Neural cell (in vitro differentiated cells): ENCODE measurements around the gene KRAS. TPM values are rescaled to one million over a fixed set of nuclear protein-coding genes. Genes with fewer than 3 reads are reported as not detected.

Source experiments
- H2AFZ ChIP-seq: fragments of 200-600, 300-800 bp; sonication (generic), shearing (Covaris generic); 2 replicates; pipeline ENCODE4 v1.6.0; 2014; ENCODE audit warnings: low read depth, mild to moderate bottlenecking, antibody characterized with exemption, low read length, moderate library complexity
- H3F3A ChIP-seq: fragments of 200-600 bp; shearing (Covaris generic); 2 replicates; pipeline ENCODE4 v1.6.1; 2016; ENCODE audit warnings: mild to moderate bottlenecking, moderate library complexity, mixed read lengths, antibody characterized with exemption, low read length; ENCODE audit not compliant: insufficient read depth, poor library complexity, severe bottlenecking
- H3K27ac ChIP-seq: fragments of 200-600, 300-800 bp; sonication (generic), shearing (Covaris generic); 2 replicates; pipeline ENCODE4 v1.5.1; 2014; ENCODE audit warnings: mild to moderate bottlenecking, low read length, moderate library complexity
- H3K27me3 ChIP-seq: fragments of 300-800, 200-600 bp; sonication (generic), shearing (Covaris generic); 2 replicates; pipeline ENCODE4 v1.6.0; 2014; ENCODE audit warnings: mild to moderate bottlenecking, low read depth, low read length, moderate library complexity; ENCODE audit not compliant: insufficient read depth
- H3K36me3 ChIP-seq: fragments of 300-800, 200-600 bp; sonication (generic), shearing (Covaris generic); 2 replicates; pipeline ENCODE4 v1.5.1; 2014; ENCODE audit warnings: mild to moderate bottlenecking, antibody characterized with exemption, low read length, moderate library complexity; ENCODE audit not compliant: insufficient read depth
- H3K4me2 ChIP-seq: fragments of 300-800, 200-600 bp; sonication (generic), shearing (Covaris generic); 2 replicates; pipeline ENCODE4 v1.6.0; 2014; ENCODE audit warnings: mild to moderate bottlenecking, low read length
- H3K4me3 ChIP-seq: fragments of 300-800, 200-600 bp; sonication (generic), shearing (Covaris generic); 2 replicates; pipeline ENCODE4 v1.5.1; 2014; ENCODE audit warnings: mild to moderate bottlenecking, low read length, moderate library complexity
- H3K79me2 ChIP-seq: fragments of 200-600 bp; shearing (Covaris generic); replicated peaks from 2 replicates; pipeline ENCODE4 v1.6.0; 2014; ENCODE audit warnings: mild to moderate bottlenecking, low read length, moderate library complexity; ENCODE audit not compliant: insufficient read depth
- H3K9ac ChIP-seq: fragments of 300-800, 200-600 bp; sonication (generic), shearing (Covaris generic); 2 replicates; pipeline ENCODE4 v1.6.1; 2016; ENCODE audit warnings: mild to moderate bottlenecking, low read length, mixed read lengths
- H3K9me2 ChIP-seq: fragments of 200-600 bp; shearing (Covaris generic); 2 replicates; pipeline ENCODE4 v1.6.1; 2016; ENCODE audit warnings: mild to moderate bottlenecking, low read length, mixed read lengths; ENCODE audit not compliant: insufficient read depth
- H3K9me3 ChIP-seq: fragments of 200-600, 300-800 bp; sonication (generic), shearing (Covaris generic); 2 replicates; pipeline ENCODE4 v1.6.1; 2016; ENCODE audit warnings: mild to moderate bottlenecking, mixed run types, low read length, moderate library complexity, mixed read lengths
- H4K20me1 ChIP-seq: fragments of 200-600 bp; shearing (Covaris generic); 2 replicates; pipeline ENCODE4 v1.6.1; 2016; ENCODE audit warnings: mild to moderate bottlenecking, mixed run types; ENCODE audit not compliant: insufficient read depth
- EZH2 ChIP-seq: fragments of 200-600, 300-800 bp; shearing (Covaris generic), sonication (generic); IDR thresholded peaks from 2 replicates; pipeline ENCODE4 v1.6.1; 2014; ENCODE audit warnings: antibody characterized with exemption, low read length, borderline replicate concordance, mild to moderate bottlenecking; ENCODE audit not compliant: insufficient read depth, poor library complexity, severe bottlenecking
- MXI1 ChIP-seq: fragments of 450-650 bp; conservative IDR thresholded peaks from 2 replicates; pipeline ENCODE4 v1.6.1; 2014; ENCODE audit warnings: antibody characterized with exemption, mild to moderate bottlenecking; ENCODE audit not compliant: poor library complexity, severe bottlenecking
- POLR2AphosphoS5 ChIP-seq: IDR thresholded peaks from 2 replicates; pipeline ENCODE4 v1.6.1; 2012
- RAD21 ChIP-seq: fragments of 450-650 bp; conservative IDR thresholded peaks from 2 replicates; pipeline ENCODE4 v1.6.1; 2014; ENCODE audit warnings: antibody characterized with exemption, mild to moderate bottlenecking, moderate library complexity
- SMC3 ChIP-seq: fragments of 450-650 bp; conservative IDR thresholded peaks from 2 replicates; pipeline ENCODE4 v1.6.1; 2014; ENCODE audit warnings: antibody characterized with exemption, mild to moderate bottlenecking, moderate library complexity; ENCODE audit not compliant: poor library complexity
- TAF1 ChIP-seq: IDR thresholded peaks from 2 replicates; pipeline ENCODE4 v1.6.1; 2012; ENCODE audit warnings: low read depth
- polyA plus RNA-seq: library from polyadenylated mRNA; depleted of rRNA; stranded (reverse); fragments of >200 nt; gene quantifications from 2 replicates; pipeline ENCODE4 v1.2.3, GENCODE V29; 2014
- TF ChIP-seq, protein P1 (sequence below): IDR thresholded peaks from 2 replicates; pipeline ENCODE4 v1.6.1; 2012; ENCODE audit warnings: borderline replicate concordance
- TF ChIP-seq, protein P2 (sequence below): fragments of 450-650 bp; IDR thresholded peaks from 2 replicates; pipeline ENCODE4 v1.5.1; 2014; ENCODE audit warnings: antibody characterized with exemption, mild to moderate bottlenecking, moderate library complexity; ENCODE audit not compliant: poor library complexity, severe bottlenecking

KRAS gene
- polyA plus RNA-seq, 1 donor from 2014 or later: 34.7 TPM

DNA sequence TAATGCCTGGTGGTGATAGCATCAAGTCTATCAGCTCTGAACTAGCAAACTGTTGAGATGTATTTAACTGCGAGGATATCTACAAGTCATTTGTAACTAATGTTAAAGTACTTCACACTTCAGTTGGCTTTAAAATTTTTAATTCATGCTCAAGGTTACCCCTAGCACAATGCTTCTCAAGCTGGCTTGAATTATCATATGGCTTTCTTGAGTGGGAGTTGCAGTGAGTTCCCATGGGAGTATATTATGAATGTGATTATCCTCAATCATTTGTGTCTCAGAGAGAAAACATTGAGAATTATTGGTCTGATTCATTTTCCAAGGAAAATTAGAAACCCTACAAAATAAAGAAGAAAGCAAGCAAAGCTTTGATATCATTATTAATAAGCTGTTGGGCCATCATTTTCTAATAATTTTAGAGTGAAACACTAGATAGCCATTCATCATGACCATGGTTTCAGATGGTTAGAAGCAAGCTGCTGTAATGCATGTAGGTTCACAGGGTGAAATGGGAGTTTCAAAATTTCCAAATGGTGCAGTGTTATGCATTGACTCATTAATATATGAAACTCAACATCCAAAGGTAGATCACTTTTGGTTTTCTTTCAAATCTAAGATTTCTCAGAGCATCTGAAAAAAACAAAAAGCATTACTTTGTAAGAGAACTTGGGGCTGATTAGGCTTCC is 11.8 kb upstream of the KRAS start:
- Histone ChIP-seq H3K9ac (no peak overlapping the region), H4K20me1 (no peaks in the 10 kb centered on the region), H3K79me2 (no peaks in the 10 kb centered on the region), H3K9me3 (no peaks in the 10 kb centered on the region), H3K4me2 (no peak overlapping the region), H3K27ac (no peak overlapping the region), H3K27me3 (peaks cover 77% of the 10 kb centered on the region), H3K4me3 (no peak overlapping the region), H3K36me3 (no peaks in the 10 kb centered on the region), H3F3A (no peaks in the 10 kb centered on the region), H3K9me2 (no peaks in the 10 kb centered on the region), H2AFZ (no peak overlapping the region)
- TF ChIP-seq SMC3 (no peak), EZH2 (no peak), RAD21 (no peak), TAF1 (no peak), POLR2AphosphoS5 (no peak), MXI1 (no peak)
- TF ChIP-seq, protein P1, sequence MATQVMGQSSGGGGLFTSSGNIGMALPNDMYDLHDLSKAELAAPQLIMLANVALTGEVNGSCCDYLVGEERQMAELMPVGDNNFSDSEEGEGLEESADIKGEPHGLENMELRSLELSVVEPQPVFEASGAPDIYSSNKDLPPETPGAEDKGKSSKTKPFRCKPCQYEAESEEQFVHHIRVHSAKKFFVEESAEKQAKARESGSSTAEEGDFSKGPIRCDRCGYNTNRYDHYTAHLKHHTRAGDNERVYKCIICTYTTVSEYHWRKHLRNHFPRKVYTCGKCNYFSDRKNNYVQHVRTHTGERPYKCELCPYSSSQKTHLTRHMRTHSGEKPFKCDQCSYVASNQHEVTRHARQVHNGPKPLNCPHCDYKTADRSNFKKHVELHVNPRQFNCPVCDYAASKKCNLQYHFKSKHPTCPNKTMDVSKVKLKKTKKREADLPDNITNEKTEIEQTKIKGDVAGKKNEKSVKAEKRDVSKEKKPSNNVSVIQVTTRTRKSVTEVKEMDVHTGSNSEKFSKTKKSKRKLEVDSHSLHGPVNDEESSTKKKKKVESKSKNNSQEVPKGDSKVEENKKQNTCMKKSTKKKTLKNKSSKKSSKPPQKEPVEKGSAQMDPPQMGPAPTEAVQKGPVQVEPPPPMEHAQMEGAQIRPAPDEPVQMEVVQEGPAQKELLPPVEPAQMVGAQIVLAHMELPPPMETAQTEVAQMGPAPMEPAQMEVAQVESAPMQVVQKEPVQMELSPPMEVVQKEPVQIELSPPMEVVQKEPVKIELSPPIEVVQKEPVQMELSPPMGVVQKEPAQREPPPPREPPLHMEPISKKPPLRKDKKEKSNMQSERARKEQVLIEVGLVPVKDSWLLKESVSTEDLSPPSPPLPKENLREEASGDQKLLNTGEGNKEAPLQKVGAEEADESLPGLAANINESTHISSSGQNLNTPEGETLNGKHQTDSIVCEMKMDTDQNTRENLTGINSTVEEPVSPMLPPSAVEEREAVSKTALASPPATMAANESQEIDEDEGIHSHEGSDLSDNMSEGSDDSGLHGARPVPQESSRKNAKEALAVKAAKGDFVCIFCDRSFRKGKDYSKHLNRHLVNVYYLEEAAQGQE: no peak
- TF ChIP-seq, protein P2, sequence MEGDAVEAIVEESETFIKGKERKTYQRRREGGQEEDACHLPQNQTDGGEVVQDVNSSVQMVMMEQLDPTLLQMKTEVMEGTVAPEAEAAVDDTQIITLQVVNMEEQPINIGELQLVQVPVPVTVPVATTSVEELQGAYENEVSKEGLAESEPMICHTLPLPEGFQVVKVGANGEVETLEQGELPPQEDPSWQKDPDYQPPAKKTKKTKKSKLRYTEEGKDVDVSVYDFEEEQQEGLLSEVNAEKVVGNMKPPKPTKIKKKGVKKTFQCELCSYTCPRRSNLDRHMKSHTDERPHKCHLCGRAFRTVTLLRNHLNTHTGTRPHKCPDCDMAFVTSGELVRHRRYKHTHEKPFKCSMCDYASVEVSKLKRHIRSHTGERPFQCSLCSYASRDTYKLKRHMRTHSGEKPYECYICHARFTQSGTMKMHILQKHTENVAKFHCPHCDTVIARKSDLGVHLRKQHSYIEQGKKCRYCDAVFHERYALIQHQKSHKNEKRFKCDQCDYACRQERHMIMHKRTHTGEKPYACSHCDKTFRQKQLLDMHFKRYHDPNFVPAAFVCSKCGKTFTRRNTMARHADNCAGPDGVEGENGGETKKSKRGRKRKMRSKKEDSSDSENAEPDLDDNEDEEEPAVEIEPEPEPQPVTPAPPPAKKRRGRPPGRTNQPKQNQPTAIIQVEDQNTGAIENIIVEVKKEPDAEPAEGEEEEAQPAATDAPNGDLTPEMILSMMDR: no peak

DNA sequence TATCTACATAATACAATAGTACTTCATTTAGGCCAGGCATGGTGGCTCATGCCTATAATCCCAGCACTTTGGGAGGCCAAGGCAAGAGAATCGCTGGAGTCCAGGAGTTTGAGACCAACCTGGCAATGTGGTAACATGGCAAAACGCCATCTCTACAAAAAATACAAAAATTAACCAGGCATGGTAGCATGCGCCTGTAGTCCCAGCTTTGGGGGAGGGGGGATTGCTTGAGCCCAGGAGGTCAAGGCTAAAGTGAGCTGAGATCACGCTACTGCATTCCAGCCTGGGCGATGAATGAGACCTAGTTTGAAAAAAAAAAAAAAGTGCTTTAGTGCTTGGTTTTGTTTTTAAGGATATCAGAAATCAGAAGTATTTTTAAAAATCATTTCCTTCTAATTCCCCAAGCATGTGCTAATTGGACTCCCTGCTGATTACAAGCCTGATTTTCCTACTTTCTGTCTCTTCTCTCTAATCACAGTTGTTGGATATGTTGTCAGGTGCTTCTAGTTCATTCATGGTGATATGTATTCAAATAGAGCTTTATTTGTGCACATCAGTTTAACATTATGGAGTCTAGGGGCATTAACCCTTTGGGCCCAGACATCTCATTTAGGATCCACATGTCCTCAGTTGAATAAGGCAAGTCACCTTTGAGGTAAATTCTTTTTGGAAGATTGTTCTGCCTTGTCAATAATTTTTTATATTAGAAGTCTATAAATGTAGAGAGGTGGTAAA is 7.0 kb upstream of the KRAS start:
- no peaks in the 10 kb centered on the region for H4K20me1 ChIP-seq
- TF ChIP-seq, protein P1: no peak
- no peak for TF ChIP-seq RAD21
- TF ChIP-seq, protein P2: no peak
- TF ChIP-seq MXI1: no peak
- TF ChIP-seq POLR2AphosphoS5: no peak
- H3K9me3 ChIP-seq: no peaks in the 10 kb centered on the region
- H3F3A ChIP-seq: no peaks in the 10 kb centered on the region
- peaks cover 37% of the 10 kb centered on the region for H3K27me3 ChIP-seq
- H3K79me2 ChIP-seq: no peaks in the 10 kb centered on the region
- H2AFZ ChIP-seq: no peak overlapping the region
- no peak overlapping the region for H3K9ac ChIP-seq
- no peak overlapping the region for H3K4me3 ChIP-seq
- H3K9me2 ChIP-seq: no peaks in the 10 kb centered on the region
- no peaks in the 10 kb centered on the region for H3K36me3 ChIP-seq
- H3K4me2 ChIP-seq: no peak overlapping the region
- H3K27ac ChIP-seq: no peak overlapping the region
